ENCODE measurements around the gene LIN52.

GRCh38 chr14:74089251-74090020 is 4.7 kb downstream of the LIN52 start:
- TF ChIP-seq CTCF (IDR thresholded peaks at IDR 0.05) (no peak), ESRRA (IDR thresholded peaks at IDR 0.05; ENCODE audit: borderline replicate concordance, low read length) (no peak), KDM1A (IDR thresholded peaks at IDR 0.05; ENCODE audit: low read depth) (no peak), BCL3 (IDR thresholded peaks at IDR 0.05) (no peak), BHLHE40 (IDR thresholded peaks at IDR 0.05; ENCODE audit: low read depth, low read length) (no peak), MYC (IDR thresholded peaks at IDR 0.05; ENCODE audit: borderline replicate concordance, low read length) (no peak), POLR2AphosphoS2 (conservative IDR thresholded peaks at IDR 0.05; ENCODE audit: low read length) (no peak), CBX2 (IDR thresholded peaks at IDR 0.05; ENCODE audit: borderline replicate concordance, low read depth) (no peak), RNF2 (IDR thresholded peaks at IDR 0.05; ENCODE audit: borderline replicate concordance, low read depth) (no peak), SMC3 (IDR thresholded peaks at IDR 0.05) (no peak), MAX (IDR thresholded peaks at IDR 0.05) (no peak), EHMT2 (IDR thresholded peaks at IDR 0.05; ENCODE audit: low read depth) (no peak), NPAS2 (CRISPR knock-in tag; IDR thresholded peaks at IDR 0.05; ENCODE audit: borderline replicate concordance) (no peak)
